Stimulated activated effector memory CD8-positive, alpha-beta T cell treated with anti-CD3 and anti-CD28 coated beads, Interleukin-12 subunit alpha, Interleukin-12 subunit beta, amount 100 ng/mL, for 72 hours (primary cell): ENCODE measurements around the gene KIN.
A peak's percentile ranks its signal among the peaks of the same experiment; 100 is the strongest.
"Not testable (repeated sequence)": the region's sequence is repeated elsewhere in the genome, so short reads cannot be mapped to it uniquely, and the experiment has no call there.

ENCODE experiments used
- ATAC-seq: fragments of 150-1000 bp; cut with Tn5 transposase; 2 replicates; pipeline ENCODE4 v1.10.0; 2021
- DNase-seq, 2 donors: peaks; one replicate each; pipeline ENCODE4 v3.0.0; 2021 to 2022; ENCODE audit warnings: low spot score in 2 of 2
- H3K27ac Mint-ChIP-seq: one replicate; pipeline ENCODE4 v1.8.0; 2022; ENCODE audit warnings: mild to moderate bottlenecking, mixed read lengths
- H3K36me3 Mint-ChIP-seq: one replicate; pipeline ENCODE4 v1.8.0; 2022; ENCODE audit warnings: mild to moderate bottlenecking, mixed read lengths
- H3K4me1 Mint-ChIP-seq: one replicate; pipeline ENCODE4 v1.8.0; 2022; ENCODE audit warnings: mixed read lengths
- H3K4me3 Mint-ChIP-seq: one replicate; pipeline ENCODE4 v1.8.0; 2022; ENCODE audit warnings: mild to moderate bottlenecking, mixed read lengths
- H3K9me3 Mint-ChIP-seq: one replicate; pipeline ENCODE4 v1.8.0; 2022; ENCODE audit warnings: mixed read lengths

The KIN gene

DNA sequence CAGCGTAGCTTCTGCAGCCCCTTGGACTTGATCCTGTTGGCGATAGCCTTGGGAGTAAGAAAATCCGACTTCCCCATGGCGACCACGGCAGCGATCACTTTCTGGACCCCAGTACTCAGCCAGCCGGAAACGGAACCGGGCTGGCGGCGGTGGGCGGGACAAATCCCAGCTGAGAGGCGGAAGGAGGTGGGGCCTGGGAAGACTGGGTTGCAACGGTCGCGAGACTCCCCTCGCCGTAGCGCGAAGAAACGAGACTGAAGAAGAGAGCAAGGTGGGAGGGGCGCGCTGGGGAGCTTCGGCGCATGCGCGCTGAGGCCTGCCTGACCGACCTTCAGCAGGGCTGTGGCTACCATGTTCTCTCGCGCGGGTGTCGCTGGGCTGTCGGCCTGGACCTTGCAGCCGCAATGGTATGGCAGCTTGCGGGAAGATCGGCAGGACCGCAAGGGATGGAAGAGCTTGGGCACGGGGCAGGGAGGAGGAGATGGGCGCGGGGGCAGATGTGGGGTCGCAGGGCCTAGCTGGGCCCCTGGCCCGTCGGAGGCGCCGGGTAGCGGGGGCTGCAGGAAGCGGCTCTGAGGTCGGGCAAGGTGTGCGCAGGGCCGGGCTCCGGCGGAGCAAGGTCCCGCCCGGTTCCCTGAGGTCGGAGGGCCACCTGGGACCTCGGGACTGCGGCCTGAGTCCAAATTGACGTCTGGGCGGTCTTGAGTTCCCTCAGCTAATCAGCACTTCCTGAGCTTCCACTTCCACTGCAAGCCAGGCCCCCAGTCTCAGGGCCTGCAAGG is at the start of gene KIN, which contains the start of gene ATP5F1C:
Gene KIN (minus strand): TSS at position 137 of the 782 bp plus-strand sequence. CDS start 60 bp downstream, at position 77.
Gene ATP5F1C (plus strand): TSS at position 321 of the 782 bp plus-strand sequence. CDS start 31 bp downstream, at position 352.
- DNase-seq, result peak; percentile 96 to 98
- Mint-ChIP-seq H3K36me3 (peaks cover 23% of the 10 kb centered on the region), H3K4me3 (no peak within 1 kb of the TSS), H3K9me3 (no peaks in the 10 kb centered on the region), H3K4me1 (peaks cover 53% of the 10 kb centered on the region), H3K27ac (no peak within 1 kb of the TSS)
- ATAC-seq, result peak; percentile 97

- no peaks in the 10 kb centered on the region for H3K9me3 Mint-ChIP-seq
- DNase-seq, result no peak
- no peak for ATAC-seq
- peaks cover 22% of the 10 kb centered on the region for H3K4me1 Mint-ChIP-seq
- peaks cover 13% of the 10 kb centered on the region for H3K36me3 Mint-ChIP-seq
- peak overlapping the region; percentile 75 for H3K27ac Mint-ChIP-seq
- H3K4me3 Mint-ChIP-seq, result no peak overlapping the region
Measured at GRCh38 chr10:7836571-7836970, 48.8 kb upstream of the KIN start.

DNA sequence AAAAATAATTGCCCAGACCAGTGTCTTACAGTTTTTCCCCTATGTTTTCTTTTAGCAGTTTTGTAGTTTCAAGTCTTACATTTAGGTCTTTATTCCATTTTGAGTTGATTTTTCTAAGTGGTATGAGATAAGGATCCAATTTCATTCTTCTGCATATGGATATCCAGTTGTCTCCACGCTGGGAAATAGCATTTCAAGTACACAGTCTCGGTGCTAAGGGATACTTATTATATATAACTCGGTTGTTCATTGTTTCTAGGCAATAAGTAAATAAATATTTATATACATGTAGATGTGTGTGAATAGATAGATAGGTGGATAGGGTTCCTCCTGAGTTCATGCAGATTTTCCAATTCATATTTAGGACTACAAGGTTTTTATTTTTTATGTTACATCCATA is 46.5 kb upstream of the KIN start:
- Mint-ChIP-seq H3K36me3 (peaks cover 14% of the 10 kb centered on the region), H3K27ac (no peak overlapping the region), H3K4me3 (no peak overlapping the region), H3K4me1 (peaks cover 32% of the 10 kb centered on the region), H3K9me3 (no peaks in the 10 kb centered on the region)
- DNase-seq (no peak), ATAC-seq (no peak)

DNA sequence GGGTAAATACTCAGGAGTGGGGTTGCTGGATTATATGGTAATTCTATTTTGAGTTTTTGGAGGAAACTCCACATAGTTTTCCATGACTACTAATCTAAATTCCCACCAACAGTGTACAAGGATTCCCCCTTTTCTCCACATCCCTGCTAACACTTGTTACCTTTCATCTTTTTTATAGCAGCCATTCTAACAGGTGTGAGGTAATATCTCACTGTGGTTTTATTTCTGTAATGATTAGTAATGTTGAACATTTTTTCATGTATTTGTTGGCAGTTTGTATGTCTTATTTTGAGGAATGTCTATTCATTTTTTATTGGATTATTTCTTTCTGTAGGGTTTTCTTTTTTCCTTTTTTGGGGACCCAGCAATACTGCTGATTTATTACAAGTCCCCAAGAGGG is 45.4 kb upstream of the KIN start:
- H3K4me3 Mint-ChIP-seq, result no peak overlapping the region
- ATAC-seq (no peak), DNase-seq (no peak)
- H3K36me3 Mint-ChIP-seq, result peaks cover 21% of the 10 kb centered on the region
- H3K4me1 Mint-ChIP-seq, result peaks cover 37% of the 10 kb centered on the region
- H3K9me3 Mint-ChIP-seq, result no peaks in the 10 kb centered on the region
- H3K27ac Mint-ChIP-seq, result no peak overlapping the region

DNA sequence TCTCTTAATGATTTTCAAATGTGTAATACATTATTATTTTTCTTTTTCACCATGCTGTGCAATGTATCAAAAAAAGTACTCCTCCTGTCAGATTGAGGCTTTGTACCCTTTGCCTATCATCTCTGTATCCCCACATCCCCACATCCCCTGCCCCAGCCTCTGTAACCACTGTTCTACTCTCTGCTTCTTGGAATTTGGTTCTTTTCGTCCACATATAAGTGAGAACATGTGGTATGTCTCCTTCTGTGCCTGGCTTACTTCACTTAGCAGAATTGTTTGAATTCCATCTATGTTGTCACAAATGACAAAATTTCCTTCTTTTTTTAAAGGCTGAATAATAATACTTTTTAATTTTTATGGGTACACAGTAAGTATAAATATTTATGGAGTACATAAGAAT is 44.3 kb upstream of the KIN start:
- DNase-seq (no peak), ATAC-seq (no peak)
- H3K4me1 Mint-ChIP-seq, result peaks cover 48% of the 10 kb centered on the region
- no peak overlapping the region for H3K4me3 Mint-ChIP-seq
- H3K36me3 Mint-ChIP-seq, result peaks cover 28% of the 10 kb centered on the region
- H3K9me3 Mint-ChIP-seq, result no peaks in the 10 kb centered on the region
- no peak overlapping the region for H3K27ac Mint-ChIP-seq

- H3K4me1 Mint-ChIP-seq, result peaks cover 49% of the 10 kb centered on the region
Measured at GRCh38 chr10:7829289-7829834, 41.6 kb upstream of the KIN start.

DNA sequence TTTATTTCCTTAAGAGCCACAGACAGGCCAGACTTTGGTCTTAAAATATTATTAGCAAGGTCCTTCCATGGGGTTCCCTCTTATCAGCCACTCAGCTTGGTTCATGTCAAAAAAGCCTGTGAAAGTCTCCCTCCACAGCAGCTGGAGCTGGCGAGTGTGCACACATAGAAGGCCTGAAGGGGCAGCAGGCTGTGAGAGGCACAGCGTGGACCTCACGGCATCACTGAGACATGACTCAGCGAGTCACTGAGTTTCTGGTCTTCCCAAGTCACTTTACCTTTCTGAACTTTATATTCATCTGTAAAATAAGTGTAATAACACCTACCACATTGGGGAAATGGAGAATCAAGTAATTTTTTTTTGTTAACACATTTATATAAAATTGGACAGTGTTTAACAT is 39.2 kb upstream of the KIN start:
- Mint-ChIP-seq H3K27ac (peak overlapping the region; percentile 9), H3K4me1 (peaks cover 37% of the 10 kb centered on the region), H3K4me3 (no peak overlapping the region), H3K36me3 (peaks cover 79% of the 10 kb centered on the region), H3K9me3 (no peaks in the 10 kb centered on the region)
- ATAC-seq (peak; percentile 58), DNase-seq (no peak)

More at GRCh38 chr10:7829289-7829834, 41.6 kb upstream of the KIN start:
- Mint-ChIP-seq H3K4me3 (no peak overlapping the region), H3K36me3 (peaks cover 55% of the 10 kb centered on the region), H3K27ac (no peak overlapping the region), H3K9me3 (no peaks in the 10 kb centered on the region)
- no peak for DNase-seq
- no peak for ATAC-seq

DNA sequence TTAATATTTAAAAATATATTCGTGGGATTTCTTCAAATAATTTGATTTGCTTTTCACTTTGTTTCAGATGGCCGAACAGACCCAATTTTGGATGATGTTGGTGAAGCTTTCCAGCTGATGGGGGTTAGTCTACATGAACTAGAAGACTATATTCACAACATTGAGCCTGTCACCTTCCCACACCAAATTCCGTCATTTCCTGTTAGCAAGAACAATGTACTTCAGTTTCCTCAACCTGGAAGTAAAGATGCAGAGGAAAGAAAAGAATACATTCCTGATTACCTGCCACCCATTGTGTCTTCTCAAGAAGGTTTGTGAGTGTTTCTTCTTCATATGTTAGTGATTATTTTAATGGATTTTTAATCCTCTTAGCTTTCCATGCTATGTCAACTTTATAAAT is 36.5 kb upstream of the KIN start:
- ATAC-seq, result no peak
- H3K9me3 Mint-ChIP-seq, result no peaks in the 10 kb centered on the region
- H3K36me3 Mint-ChIP-seq, result peaks cover 69% of the 10 kb centered on the region
- H3K4me3 Mint-ChIP-seq, result no peak overlapping the region
- DNase-seq, result no peak
- peaks cover 49% of the 10 kb centered on the region for H3K4me1 Mint-ChIP-seq
- H3K27ac Mint-ChIP-seq, result no peak overlapping the region

DNA sequence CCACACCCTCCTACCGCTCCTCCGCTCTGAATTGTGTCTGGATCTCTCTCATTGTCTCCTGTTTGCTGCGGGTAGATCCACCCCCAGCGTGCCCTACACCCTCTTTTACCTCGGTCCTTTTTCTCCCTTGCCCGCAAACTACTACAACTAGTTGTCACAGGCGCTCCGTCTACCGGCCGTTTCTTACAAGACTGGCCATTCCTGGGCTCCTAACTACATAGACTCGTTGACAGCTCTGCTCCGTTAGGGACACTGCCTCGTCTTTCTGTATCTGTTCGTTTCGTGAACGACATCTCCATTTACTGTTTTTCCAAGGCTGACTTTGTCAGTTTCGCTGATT is 31.3 kb upstream of the KIN start:
- H3K4me1 Mint-ChIP-seq, result peaks cover 34% of the 10 kb centered on the region
- H3K9me3 Mint-ChIP-seq, result no peaks in the 10 kb centered on the region
- peaks cover 38% of the 10 kb centered on the region for H3K36me3 Mint-ChIP-seq
- ATAC-seq, result peak; percentile 57
- peak in 1 of 2 donors; percentile 62 for DNase-seq
- peak overlapping the region; percentile 98 for H3K4me3 Mint-ChIP-seq
- H3K27ac Mint-ChIP-seq, result peak overlapping the region; percentile 97

GRCh38 chr10:7818295-7819120 is 30.7 kb upstream of the KIN start, which contains the start of gene TAF3:
Gene TAF3, plus strand, starts transcription at chr10:7818505. Its CDS starts 205 bp downstream, at chr10:7818710.
- H3K36me3 Mint-ChIP-seq, result peaks cover 32% of the 10 kb centered on the region
- peak within 1 kb of the TSS; percentile 98 for H3K4me3 Mint-ChIP-seq
- DNase-seq (peak; percentile 90 to 96), ATAC-seq (peak; percentile 93)
- H3K27ac Mint-ChIP-seq, result peak within 1 kb of the TSS; percentile 97
- peaks cover 34% of the 10 kb centered on the region for H3K4me1 Mint-ChIP-seq
- H3K9me3 Mint-ChIP-seq, result no peaks in the 10 kb centered on the region

- Mint-ChIP-seq H3K27ac (peak overlapping the region; percentile 97), H3K9me3 (no peaks in the 10 kb centered on the region), H3K4me3 (peak overlapping the region; percentile 98), H3K36me3 (peaks cover 26% of the 10 kb centered on the region), H3K4me1 (peaks cover 34% of the 10 kb centered on the region)
- DNase-seq (no peak), ATAC-seq (no peak)
Measured at GRCh38 chr10:7817984-7818294, 30.1 kb upstream of the KIN start.

DNA sequence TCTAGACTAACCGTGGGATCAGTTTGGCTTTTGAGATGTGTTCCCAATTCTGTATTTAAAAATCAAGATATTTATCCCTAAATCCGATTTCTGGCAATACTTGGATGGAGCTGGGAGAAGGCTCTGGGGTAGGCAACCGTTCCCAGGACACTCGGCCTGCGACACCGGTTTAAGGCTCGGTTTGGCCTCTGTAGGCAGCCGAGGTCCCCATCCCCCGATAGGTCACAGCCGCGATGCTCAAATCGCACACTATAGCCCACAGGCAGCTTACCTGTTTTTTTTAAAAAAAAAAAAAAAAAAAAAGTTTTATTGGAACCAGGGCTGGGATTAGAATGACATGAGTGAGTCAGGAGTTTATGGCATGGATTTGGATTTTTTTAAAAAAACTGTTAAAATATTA is 29.8 kb upstream of the KIN start:
- Mint-ChIP-seq H3K36me3 (peaks cover 23% of the 10 kb centered on the region), H3K27ac (peak overlapping the region; percentile 97), H3K9me3 (no peaks in the 10 kb centered on the region), H3K4me1 (peaks cover 34% of the 10 kb centered on the region), H3K4me3 (peak overlapping the region; percentile 98)
- DNase-seq (no peak), ATAC-seq (no peak)

- Mint-ChIP-seq H3K9me3 (no peaks in the 10 kb centered on the region), H3K27ac (no peak overlapping the region), H3K36me3 (peaks cover 13% of the 10 kb centered on the region), H3K4me3 (no peak overlapping the region), H3K4me1 (peaks cover 7% of the 10 kb centered on the region)
- DNase-seq (no peak), ATAC-seq (no peak)
Measured at GRCh38 chr10:7813481-7813880, 25.7 kb upstream of the KIN start.

GRCh38 chr10:7811743-7812142 is 23.9 kb upstream of the KIN start:
- not testable (repeated sequence) for DNase-seq, H3K9me3 Mint-ChIP-seq, H3K4me3 Mint-ChIP-seq, ATAC-seq, H3K4me1 Mint-ChIP-seq, H3K27ac Mint-ChIP-seq
- peaks cover 24% of the 10 kb centered on the region for H3K36me3 Mint-ChIP-seq

GRCh38 chr10:7811000-7811399 is 23.2 kb upstream of the KIN start:
- H3K27ac Mint-ChIP-seq, result no peak overlapping the region
- no peak overlapping the region for H3K4me3 Mint-ChIP-seq
- ATAC-seq, result no peak
- no peaks in the 10 kb centered on the region for H3K4me1 Mint-ChIP-seq
- DNase-seq, result no peak
- no peaks in the 10 kb centered on the region for H3K9me3 Mint-ChIP-seq
- peaks cover 32% of the 10 kb centered on the region for H3K36me3 Mint-ChIP-seq
